ENCODE data around the gene NR6A1. TPM values are rescaled to one million over a fixed set of nuclear protein-coding genes. Genes with fewer than 3 reads are reported as not detected.

NR6A1 gene
- total and polyA plus RNA-seq, 2 of the 13 experiments (the other 11 are each of a cell fraction or from before 2014, with no cell fraction given) = 28.1 to 31.5 TPM

DNA sequence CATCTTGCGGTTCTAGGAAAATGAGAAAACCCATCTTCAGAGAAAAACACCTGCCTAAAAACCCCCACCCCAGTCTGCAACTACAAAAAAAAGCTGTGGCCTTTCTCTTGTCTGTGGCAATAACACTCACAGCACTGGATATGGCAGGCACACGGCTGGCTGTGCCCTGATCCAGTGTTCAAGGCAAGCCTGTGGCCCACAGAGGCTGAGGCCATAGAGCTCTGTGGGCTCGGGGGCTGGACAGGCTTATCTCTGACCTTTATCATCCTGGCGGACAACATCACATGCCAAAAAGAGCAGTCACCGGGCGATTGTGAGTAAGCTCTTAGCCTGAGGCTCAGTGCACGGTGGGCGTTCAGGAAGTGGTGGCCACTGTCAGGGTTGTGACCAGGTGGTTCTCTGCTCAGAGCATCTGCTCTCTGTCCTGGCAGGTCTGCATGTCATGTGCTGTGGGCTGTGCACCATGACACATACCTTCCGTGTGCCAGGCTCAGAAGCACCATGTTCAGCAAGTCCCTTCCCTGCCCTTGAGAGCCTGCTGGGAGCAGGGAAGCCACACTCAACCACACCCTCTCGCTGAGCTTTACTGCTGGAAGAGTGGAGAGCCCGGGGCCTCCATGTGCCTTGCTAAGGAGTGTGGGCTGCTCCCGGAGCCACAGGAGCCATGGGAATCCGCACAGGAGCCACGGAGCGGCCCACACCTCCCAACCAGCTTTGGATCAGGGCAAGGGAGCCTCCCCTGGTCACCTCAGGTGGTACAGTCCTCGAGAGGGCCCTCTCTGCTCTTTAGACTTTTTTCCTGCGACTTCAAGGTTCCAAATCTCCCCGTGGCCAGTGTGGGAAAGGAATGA, 47.5 kb upstream of the NR6A1 start (continued):
- TF ChIP-seq ZNF232 (CRISPR knock-in tag; IDR thresholded peaks at IDR 0.05; ENCODE audit: borderline replicate concordance) = 0 out of 2 replicates have a peak, but pooled peaks have one; percentile 25
- no peak for TF ChIP-seq MAZ (IDR thresholded peaks at IDR 0.05; ENCODE audit: borderline replicate concordance, low read depth, low read length)
- peak; percentile 59; the same call in 1 of the 2 replicates for TF ChIP-seq MAZ (CRISPR knock-in tag; IDR thresholded peaks at IDR 0.05; ENCODE audit: low read depth)
- TF ChIP-seq, protein P1, sequence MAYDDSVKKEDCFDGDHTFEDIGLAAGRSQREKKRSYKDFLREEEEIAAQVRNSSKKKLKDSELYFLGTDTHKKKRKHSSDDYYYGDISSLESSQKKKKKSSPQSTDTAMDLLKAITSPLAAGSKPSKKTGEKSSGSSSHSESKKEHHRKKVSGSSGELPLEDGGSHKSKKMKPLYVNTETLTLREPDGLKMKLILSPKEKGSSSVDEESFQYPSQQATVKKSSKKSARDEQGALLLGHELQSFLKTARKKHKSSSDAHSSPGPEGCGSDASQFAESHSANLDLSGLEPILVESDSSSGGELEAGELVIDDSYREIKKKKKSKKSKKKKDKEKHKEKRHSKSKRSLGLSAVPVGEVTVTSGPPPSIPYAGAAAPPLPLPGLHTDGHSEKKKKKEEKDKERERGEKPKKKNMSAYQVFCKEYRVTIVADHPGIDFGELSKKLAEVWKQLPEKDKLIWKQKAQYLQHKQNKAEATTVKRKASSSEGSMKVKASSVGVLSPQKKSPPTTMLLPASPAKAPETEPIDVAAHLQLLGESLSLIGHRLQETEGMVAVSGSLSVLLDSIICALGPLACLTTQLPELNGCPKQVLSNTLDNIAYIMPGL (CRISPR knock-in tag; IDR thresholded peaks at IDR 0.05; ENCODE audit: borderline replicate concordance in 1 of 2, low read depth in 1 of 2) = 0 out of 4 replicates have a peak, but pooled peaks have one; percentile 2 to 32
- TF ChIP-seq SP140L (CRISPR knock-in tag; IDR thresholded peaks at IDR 0.05; ENCODE audit: borderline replicate concordance) = no peak
- no peak for TF ChIP-seq ZNF772 (CRISPR knock-in tag; IDR thresholded peaks at IDR 0.05)
- TF ChIP-seq, protein P2, sequence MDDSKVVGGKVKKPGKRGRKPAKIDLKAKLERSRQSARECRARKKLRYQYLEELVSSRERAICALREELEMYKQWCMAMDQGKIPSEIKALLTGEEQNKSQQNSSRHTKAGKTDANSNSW (CRISPR knock-in tag; IDR thresholded peaks at IDR 0.05; ENCODE audit: borderline replicate concordance) = peak; percentile 39; the same call in 1 of the 2 replicates
- TF ChIP-seq PITX1 (CRISPR knock-in tag; IDR thresholded peaks at IDR 0.05) = peak; percentile 36; the same call in 1 of the 2 replicates
- TF ChIP-seq RARA (CRISPR knock-in tag; IDR thresholded peaks at IDR 0.05) = peak; percentile 22; the same call in 1 of the 2 replicates
- no peak; the same call in 1 of the 2 replicates for TF ChIP-seq ZMAT3 (CRISPR knock-in tag; conservative IDR thresholded peaks at IDR 0.05)
- no peak for TF ChIP-seq ZNF670 (CRISPR knock-in tag; IDR thresholded peaks at IDR 0.05; ENCODE audit: borderline replicate concordance)
- TF ChIP-seq ZNF737 (CRISPR knock-in tag; IDR thresholded peaks at IDR 0.05; ENCODE audit: borderline replicate concordance) = peak; percentile 71; the same call in 1 of the 2 replicates
- peak; percentile 64 for TF ChIP-seq KDM2A (CRISPR knock-in tag; IDR thresholded peaks at IDR 0.05; ENCODE audit: borderline replicate concordance, low read depth)
- TF ChIP-seq ZNF792 (CRISPR knock-in tag; IDR thresholded peaks at IDR 0.05) = peak; percentile 62
- TF ChIP-seq, protein P3, sequence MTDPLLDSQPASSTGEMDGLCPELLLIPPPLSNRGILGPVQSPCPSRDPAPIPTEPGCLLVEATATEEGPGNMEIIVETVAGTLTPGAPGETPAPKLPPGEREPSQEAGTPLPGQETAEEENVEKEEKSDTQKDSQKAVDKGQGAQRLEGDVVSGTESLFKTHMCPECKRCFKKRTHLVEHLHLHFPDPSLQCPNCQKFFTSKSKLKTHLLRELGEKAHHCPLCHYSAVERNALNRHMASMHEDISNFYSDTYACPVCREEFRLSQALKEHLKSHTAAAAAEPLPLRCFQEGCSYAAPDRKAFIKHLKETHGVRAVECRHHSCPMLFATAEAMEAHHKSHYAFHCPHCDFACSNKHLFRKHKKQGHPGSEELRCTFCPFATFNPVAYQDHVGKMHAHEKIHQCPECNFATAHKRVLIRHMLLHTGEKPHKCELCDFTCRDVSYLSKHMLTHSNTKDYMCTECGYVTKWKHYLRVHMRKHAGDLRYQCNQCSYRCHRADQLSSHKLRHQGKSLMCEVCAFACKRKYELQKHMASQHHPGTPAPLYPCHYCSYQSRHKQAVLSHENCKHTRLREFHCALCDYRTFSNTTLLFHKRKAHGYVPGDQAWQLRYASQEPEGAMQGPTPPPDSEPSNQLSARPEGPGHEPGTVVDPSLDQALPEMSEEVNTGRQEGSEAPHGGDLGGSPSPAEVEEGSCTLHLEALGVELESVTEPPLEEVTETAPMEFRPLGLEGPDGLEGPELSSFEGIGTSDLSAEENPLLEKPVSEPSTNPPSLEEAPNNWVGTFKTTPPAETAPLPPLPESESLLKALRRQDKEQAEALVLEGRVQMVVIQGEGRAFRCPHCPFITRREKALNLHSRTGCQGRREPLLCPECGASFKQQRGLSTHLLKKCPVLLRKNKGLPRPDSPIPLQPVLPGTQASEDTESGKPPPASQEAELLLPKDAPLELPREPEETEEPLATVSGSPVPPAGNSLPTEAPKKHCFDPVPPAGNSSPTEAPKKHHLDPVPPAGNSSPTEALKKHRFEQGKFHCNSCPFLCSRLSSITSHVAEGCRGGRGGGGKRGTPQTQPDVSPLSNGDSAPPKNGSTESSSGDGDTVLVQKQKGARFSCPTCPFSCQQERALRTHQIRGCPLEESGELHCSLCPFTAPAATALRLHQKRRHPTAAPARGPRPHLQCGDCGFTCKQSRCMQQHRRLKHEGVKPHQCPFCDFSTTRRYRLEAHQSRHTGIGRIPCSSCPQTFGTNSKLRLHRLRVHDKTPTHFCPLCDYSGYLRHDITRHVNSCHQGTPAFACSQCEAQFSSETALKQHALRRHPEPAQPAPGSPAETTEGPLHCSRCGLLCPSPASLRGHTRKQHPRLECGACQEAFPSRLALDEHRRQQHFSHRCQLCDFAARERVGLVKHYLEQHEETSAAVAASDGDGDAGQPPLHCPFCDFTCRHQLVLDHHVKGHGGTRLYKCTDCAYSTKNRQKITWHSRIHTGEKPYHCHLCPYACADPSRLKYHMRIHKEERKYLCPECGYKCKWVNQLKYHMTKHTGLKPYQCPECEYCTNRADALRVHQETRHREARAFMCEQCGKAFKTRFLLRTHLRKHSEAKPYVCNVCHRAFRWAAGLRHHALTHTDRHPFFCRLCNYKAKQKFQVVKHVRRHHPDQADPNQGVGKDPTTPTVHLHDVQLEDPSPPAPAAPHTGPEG (CRISPR knock-in tag; IDR thresholded peaks at IDR 0.05) = peak; percentile 72; the same call in 1 of the 2 replicates
- no peak for TF ChIP-seq ZNF629 (CRISPR knock-in tag; conservative IDR thresholded peaks at IDR 0.05)
- TF ChIP-seq ARID2 (CRISPR knock-in tag; IDR thresholded peaks at IDR 0.05; ENCODE audit: borderline replicate concordance) = no peak
- peak; percentile 54; the same call in 1 of the 2 replicates for TF ChIP-seq TBX2 (CRISPR knock-in tag; IDR thresholded peaks at IDR 0.05; ENCODE audit: borderline replicate concordance)
- no peak for TF ChIP-seq SOX13 (IDR thresholded peaks at IDR 0.05)
- TF ChIP-seq SOX13 (CRISPR knock-in tag; conservative IDR thresholded peaks at IDR 0.05 in 1 of 2, IDR thresholded peaks at IDR 0.05 in 1 of 2) = peak in 1 of 2 experiments; percentile 35; a peak in 1 of 4 replicates
- peak; percentile 53 for TF ChIP-seq PHF8 (CRISPR knock-in tag; IDR thresholded peaks at IDR 0.05)
